ENCODE results near the gene PVRIG.
"Not testable (repeated sequence)": the region's sequence is repeated elsewhere in the genome, so short reads cannot be mapped to it uniquely, and the experiment has no call there.

DNA sequence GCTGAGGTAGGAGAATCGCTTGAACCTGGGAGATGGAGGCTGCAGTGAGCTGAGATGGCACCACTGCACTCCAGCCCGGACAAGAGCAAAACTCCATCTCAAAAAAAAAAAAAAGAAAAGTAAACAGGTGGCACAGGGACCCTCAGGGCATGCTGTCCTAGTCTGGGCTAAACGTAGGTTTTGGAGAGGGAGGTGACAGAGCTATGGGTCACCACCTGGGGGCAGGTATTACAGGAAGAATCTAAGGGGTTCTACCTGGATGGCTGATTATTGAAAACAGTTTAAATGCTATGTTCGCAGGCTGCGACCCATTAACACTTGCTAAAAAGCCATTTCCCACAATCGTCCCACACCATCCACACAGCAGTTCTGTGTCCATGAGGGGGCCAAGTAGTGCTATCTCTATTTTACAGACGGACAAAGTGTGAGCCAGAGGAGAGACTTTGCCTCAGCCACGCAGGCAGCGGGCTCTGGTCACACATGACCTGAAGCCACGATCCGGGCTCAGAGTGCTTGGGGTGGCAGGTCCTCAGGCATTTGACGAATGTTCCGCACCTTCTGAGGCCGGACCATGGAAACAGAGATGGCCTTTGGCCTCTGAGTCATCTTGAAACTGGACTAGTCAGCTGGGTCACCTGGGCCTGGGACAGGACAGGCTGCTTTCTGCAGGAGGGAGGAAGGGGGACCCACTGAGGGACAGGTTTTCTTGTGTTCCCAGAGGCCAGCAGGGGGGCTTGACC, 49.7 kb downstream of the PVRIG start:
- TF ChIP-seq, protein P1, sequence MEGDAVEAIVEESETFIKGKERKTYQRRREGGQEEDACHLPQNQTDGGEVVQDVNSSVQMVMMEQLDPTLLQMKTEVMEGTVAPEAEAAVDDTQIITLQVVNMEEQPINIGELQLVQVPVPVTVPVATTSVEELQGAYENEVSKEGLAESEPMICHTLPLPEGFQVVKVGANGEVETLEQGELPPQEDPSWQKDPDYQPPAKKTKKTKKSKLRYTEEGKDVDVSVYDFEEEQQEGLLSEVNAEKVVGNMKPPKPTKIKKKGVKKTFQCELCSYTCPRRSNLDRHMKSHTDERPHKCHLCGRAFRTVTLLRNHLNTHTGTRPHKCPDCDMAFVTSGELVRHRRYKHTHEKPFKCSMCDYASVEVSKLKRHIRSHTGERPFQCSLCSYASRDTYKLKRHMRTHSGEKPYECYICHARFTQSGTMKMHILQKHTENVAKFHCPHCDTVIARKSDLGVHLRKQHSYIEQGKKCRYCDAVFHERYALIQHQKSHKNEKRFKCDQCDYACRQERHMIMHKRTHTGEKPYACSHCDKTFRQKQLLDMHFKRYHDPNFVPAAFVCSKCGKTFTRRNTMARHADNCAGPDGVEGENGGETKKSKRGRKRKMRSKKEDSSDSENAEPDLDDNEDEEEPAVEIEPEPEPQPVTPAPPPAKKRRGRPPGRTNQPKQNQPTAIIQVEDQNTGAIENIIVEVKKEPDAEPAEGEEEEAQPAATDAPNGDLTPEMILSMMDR (IDR thresholded peaks at IDR 0.05; ENCODE audit: insufficient read depth, low read length), result not testable (repeated sequence)
- TF ChIP-seq GABPA (IDR thresholded peaks at IDR 0.05; ENCODE audit: low read depth), result not testable (repeated sequence)

All from HL-60 (cell line).